TTC549 (cell line): Measurements from ENCODE around the gene ANKS3.

Experiments used
- FAIRE-seq: peaks from 2 replicates; lab custom pipeline; 2012; peaks lifted over from hg19 to GRCh38; lab: Jason Lieb, UNC

ANKS3 gene, protein sequence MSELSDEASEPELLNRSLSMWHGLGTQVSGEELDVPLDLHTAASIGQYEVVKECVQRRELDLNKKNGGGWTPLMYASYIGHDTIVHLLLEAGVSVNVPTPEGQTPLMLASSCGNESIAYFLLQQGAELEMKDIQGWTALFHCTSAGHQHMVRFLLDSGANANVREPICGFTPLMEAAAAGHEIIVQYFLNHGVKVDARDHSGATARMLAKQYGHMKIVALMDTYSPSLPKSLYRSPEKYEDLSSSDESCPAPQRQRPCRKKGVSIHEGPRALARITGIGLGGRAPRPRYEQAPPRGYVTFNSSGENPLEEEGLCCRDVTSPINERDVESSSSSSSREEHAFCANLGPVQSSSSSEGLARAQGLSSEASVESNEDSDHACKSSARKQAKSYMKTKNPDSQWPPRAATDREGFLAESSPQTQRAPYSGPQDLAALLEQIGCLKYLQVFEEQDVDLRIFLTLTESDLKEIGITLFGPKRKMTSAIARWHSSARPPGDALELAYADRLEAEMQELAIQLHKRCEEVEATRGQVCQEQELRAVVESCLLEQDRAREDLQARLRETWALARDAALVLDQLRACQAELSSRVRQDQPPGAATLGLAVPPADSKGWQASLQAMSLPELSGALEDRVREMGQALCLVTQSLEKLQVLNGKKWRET

GRCh38 chr16:4734063-4734729 lies at the start of gene ANKS3, which contains the start of gene DNAAF8:
TSS of gene ANKS3 (minus strand) at chr16:4734271. CDS start at chr16:4730149, 4,122 bp downstream.
TSS of gene DNAAF8 (plus strand) at chr16:4734537. CDS start at chr16:4736515, 1,978 bp downstream.
- peak; percentile 40 for FAIRE-seq

DNA sequence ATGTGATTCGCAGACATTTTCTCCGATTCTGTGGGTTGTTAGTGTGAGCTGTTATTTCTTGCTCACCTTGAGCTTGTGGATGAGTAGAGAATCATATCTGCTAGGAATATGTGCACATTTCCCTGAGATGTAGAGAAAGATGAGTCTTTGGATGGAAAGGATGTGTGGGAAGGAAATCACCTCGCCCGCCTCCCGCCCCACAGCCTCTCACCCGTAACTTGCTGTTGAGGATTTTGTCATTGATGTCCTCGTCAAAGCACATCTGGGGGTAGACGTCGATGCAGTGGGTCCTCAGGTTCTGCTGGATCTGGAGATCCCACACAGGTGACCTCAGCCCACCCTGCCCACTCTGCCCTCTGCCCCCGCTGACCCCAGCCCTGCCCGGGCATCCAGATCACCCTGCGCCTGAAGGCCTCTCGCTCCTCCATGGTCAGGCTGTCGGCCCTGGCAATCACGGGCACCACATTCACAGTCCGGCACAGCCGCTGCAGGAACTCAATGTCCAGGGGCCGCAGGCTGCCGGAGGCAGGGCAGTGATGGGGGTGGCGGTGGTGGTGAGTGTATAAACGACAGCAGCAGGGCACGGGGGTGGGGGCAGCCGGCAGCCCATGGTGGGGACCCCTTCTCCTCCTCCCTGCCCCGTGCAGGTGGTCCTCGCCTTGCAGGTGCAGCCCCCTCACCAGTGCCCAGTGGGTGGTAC lies 49.3 kb upstream of the ANKS3 start:
- no peak for FAIRE-seq

GRCh38 chr16:4780235-4780634 lies 46.2 kb upstream of the ANKS3 start:
- FAIRE-seq = no peak

DNA sequence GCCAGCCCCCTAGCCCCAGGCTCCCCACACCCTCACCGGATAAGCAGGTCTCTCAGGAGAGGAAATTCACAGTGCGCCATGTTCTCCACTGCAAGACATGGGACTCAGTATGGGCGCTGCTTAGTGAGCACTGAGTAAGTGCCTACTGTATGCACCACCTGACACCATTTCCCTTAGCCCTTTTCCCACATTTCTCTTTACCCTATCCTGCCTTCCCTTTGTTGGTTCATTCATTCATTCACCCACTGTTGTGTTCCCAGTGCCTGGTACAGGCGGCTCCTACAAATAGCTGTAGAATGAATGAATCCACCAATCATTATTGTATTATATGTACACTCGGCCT lies 44.0 kb upstream of the ANKS3 start:
- FAIRE-seq = no peak

GRCh38 chr16:4777339-4778049 lies 43.4 kb upstream of the ANKS3 start:
- FAIRE-seq = no peak

DNA sequence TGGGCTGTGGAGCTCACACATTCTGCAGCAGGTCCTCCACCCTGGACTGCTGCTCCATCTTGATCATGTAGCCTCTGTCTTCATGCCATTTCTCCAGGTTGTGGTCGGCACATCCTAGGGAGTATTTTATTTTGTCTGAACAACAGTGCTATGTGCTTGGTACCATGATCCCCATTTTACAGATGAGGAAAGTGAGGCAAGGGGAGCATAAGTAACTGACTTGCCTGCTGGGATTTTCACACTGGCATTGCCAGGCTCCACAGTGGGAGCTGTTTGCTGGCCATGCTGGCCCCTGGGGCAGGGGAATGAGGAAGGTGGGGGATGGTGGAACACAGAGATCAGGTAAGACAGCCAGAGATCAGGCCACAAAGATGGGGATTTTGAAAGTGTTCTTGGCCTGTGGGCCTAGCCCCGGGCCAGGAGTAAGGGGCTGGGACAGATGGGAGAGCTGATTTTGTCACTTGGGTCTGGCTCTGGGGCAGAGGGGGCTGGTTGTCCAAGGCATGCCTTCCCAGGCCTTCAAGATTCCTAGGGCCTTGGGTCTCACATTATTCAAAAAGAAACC lies 42.2 kb upstream of the ANKS3 start:
- no peak for FAIRE-seq

GRCh38 chr16:4775005-4775404 lies 40.9 kb upstream of the ANKS3 start:
- FAIRE-seq = no peak

- FAIRE-seq = no peak
Measured at GRCh38 chr16:4772351-4772750, 38.3 kb upstream of the ANKS3 start.

DNA sequence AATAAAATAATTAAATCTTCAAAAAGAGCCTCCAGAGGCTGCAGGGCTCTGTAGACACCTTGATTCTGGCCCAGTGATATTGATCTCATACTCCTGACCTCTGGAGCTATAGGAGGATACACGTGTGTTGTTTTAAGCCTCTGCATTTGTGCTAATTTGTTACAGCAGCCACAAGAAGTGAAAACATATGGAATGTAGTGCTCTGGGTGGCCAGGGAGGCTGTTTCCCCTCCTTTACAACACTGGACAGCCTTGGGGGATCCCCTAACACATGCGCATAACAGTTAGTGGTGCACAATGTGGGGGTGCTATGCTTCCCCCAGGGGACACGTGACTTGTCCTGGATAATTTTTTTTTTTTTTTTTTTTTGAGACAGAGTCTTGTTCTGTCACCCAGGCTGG lies 37.6 kb upstream of the ANKS3 start:
- no peak for FAIRE-seq

- FAIRE-seq = no peak
Measured at GRCh38 chr16:4769306-4769638, 35.2 kb upstream of the ANKS3 start.

DNA sequence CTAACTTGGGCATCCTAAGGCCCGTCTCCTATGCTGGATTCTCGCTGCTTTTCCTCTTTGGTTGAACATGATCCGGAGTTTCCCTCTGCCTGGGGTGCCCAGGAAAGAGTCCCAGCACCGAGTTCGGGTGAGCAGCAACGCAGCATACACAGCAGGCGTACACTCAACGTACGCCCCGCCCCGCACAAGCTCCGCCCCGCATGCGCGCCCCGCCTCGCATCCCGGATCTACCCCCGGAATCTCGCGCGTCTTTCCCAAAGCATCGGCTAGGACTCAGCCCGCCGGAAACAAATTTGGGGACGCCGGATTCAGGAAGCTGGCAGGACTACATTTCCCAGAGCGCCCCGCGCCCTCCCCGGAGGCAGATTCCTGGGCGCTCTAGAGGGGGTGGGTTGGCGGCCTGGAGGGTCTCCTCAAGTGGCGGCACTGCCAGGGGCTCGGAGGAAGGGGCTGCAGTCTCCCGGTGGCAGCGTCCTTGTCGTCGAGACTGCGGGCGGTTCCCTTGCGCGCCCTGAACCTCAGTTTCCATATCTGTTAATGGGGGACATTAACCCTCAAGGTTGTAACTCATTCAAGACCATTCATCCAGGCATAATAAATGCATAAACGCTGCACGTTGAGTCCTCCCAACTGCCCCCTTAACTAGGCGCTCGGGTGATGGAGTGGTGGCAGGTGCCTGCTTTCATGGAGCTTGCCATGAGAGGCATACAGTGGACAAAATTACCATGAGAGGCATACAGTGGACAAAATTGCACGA lies 34.7 kb upstream of the ANKS3 start:
- FAIRE-seq = peak; percentile 78

- FAIRE-seq = no peak
Measured at GRCh38 chr16:4767872-4768548, 33.9 kb upstream of the ANKS3 start.

GRCh38 chr16:4766875-4767628 lies 33.0 kb upstream of the ANKS3 start, which contains the start of gene ZNF500:
TSS of gene ZNF500 (minus strand) at chr16:4767162. CDS start at chr16:4765978, 1,184 bp downstream.
- peak; percentile 74 for FAIRE-seq

DNA sequence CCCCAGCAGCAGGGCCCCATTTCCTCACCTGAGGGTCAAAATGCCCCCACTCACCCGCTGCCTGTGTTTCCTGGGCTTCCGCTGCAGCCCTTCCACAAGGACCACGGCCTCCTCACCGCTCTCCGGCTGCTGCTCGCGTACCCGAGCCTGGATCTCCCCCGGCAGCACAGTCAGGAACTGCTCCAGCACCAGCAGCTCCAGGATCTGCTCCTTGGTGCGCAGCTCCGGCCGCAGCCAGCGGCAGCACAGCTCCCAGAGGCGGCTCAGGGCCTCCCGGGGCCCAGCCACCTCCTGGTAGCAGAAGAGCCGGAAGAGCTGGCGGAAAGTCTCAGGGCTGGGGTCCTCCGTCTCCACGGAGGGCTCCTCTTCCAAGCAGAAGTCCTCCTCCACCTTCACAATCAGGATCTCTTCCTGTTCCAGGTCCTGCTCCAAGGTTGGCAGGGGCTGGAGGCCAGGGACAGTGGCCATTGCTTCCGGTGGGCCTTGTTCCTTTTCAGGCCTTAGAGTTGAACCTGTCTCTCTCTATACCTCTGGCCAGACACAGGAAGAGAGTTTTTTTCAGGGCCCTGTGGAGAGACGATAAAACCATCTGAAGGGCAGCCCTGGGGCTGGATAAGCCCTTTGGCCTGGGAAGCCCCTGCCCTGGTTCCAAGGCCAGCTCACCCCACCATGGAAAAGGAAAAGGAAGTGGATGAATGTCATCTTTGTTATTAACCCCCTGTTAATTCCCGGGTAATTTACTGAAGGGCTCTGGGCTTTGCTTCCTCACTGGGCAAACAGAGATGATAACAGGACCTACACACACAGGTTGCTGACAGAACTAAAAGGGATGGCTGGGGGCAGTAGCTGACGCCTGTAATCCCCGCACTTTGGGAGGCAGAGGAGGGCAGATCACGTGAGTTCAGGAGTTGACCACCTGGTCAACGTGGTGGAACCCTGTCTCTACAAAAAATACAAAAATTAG lies 31.7 kb upstream of the ANKS3 start:
- no peak for FAIRE-seq

- no peak for FAIRE-seq
Measured at GRCh38 chr16:4763791-4764190, 29.7 kb upstream of the ANKS3 start.

GRCh38 chr16:4762205-4762604 lies 28.1 kb upstream of the ANKS3 start:
- FAIRE-seq = no peak

DNA sequence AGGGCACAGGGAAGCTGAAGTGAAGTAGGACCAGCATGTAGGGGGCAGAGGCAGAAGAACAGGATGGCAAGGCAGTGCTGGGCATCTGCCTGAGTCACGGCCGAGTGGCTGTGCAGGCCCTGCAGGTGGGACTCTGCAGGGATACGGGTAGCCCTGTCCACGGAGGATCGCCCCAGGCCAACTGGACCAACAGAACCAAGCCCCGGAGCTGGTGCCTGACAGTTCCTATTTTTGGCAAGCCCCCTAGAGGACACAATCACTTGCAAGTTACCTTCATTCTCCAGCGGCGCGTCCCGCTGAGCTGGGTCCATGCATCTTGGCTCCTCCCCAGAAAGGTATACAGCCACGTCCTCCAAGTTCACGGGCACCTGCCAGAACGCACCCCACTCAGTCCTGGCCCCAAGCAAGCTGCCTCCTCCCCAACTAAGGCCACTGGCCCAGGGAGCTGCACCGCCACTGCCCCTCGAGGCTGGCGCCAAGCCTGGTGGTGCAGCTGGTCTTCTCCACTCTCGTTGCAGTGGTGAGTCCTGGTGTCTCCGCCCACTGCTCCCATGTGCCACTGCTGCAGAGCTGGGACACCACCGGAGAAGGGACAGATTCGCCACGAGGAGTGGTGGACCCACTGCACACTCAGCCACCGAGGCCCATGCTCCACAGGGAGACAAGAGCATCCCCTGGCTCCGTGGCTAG lies 26.3 kb upstream of the ANKS3 start:
- no peak for FAIRE-seq

DNA sequence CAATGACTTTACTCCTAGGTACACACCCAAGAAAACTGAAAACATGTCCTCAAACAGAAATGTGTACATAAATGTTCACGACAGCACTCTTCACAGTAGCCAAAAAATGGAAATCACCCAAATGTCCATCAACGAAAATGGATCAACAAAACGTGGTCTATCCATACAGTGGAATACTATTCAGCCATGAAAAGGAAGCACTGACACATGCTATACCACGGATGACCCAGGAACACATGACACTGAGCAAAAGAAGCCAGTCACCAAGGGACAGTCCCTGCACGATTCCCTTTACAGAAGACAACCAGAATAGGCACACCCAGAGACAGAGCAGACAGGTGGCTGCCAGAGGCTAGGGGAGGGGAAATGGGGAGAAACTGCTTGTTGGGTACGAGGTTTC lies 21.6 kb upstream of the ANKS3 start:
- FAIRE-seq = no peak
